Stimulated activated CD8-positive, alpha-beta memory T cell treated with anti-CD3 and anti-CD28 coated beads, Interleukin-15, amount 100 ng/mL, for 1 hour (primary cell): ENCODE results near the gene RGS6.

Experiments
- DNase-seq: peaks from one replicate; pipeline ENCODE4 v3.0.0-alpha.2; 2020; ENCODE audit warnings: low read depth

RGS6 gene

DNA sequence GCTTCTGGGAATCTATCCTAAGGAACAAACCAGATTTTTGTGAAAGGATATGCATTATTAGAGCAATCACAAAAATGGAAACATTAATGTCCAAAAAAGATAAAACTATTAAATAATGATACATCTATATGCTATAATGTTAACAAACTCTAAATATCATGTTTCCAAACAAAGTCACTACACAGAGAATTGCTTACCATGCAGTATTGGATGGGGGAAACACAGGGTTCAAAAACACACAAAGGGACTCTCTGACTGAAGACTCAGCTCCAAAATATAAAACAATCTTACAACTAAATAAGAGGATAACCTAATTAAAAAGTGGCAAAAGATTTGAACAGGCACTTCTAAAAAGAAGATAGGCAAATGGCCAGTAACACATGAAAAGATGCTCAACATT, 657.4 kb downstream of the RGS6 start:
- no peak for DNase-seq

DNA sequence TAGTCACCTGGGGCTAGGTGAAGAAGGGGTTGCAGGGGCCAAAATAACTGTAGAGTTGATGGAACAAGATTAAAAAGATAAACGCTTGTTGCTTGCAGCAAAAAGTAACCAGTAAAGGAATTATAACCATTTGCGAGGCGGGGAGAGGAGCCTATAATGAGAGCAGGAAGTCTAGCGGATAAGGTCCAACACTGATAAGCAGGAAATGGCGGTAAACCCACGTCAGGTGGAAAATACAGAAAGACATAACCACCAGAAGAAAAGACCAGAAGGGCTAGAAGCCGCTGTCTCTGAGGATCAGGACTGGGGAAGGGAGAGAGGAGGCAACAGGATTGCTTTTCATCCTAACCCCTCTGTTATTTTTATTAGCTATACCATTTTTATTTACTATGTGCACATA, 658.3 kb downstream of the RGS6 start:
- no peak for DNase-seq

DNA sequence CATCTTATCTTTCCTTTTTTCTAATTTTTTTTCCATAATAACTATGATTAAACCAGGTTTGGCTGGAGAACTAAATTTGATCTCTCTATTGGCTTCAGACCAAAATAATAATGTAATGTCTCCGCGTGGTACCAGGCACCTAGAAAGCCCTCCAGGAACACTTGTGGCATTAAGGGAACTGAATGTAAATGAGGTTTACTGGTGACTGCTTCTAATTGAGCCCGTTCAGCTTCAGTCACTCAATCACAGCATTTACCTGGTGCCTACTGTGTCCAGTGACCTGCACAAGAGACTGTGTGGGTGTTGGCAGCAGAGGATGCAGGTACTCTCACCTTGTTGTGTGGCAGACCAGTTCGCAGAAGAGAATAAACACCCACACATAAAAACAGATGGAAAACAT, 659.2 kb downstream of the RGS6 start:
- no peak for DNase-seq

DNA sequence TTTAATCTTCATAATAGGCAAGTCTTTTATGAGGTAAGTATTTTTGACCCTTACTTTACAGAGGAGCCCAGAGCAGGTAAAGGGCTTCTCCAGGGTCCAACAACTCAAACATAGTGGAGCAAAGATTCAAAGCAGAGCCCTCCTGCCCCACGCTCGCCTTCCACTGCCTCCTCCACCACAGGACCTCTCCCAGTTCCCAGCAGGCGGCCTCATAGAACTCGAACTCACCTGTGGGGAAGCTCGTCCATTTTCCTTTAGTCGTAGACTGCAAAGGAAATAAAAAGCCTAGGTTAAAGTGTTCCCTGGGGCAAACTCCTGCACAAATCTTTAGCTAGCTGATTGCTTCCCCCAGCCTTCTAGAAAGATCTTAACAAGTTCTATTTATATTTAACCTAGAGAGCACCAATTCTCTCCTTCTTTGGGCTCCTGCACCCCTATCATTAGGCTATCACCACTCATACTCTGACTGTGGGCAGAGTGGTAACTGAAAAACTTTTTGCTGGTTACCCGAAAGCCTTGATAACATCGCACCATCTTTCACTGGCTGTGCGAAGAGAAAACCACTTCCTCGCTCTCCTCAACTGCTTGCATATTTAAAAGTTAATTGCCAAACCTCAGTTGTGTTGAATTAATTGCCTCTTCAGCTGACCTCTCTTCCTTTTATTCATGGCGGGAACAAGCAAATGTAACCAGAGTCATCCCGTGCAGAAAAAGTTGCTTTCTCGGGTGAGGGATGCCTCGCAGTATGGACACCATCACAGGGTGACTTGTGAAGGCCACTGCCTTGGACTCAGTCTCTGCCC, 662.1 kb downstream of the RGS6 start:
- DNase-seq, result peak; percentile 10

DNA sequence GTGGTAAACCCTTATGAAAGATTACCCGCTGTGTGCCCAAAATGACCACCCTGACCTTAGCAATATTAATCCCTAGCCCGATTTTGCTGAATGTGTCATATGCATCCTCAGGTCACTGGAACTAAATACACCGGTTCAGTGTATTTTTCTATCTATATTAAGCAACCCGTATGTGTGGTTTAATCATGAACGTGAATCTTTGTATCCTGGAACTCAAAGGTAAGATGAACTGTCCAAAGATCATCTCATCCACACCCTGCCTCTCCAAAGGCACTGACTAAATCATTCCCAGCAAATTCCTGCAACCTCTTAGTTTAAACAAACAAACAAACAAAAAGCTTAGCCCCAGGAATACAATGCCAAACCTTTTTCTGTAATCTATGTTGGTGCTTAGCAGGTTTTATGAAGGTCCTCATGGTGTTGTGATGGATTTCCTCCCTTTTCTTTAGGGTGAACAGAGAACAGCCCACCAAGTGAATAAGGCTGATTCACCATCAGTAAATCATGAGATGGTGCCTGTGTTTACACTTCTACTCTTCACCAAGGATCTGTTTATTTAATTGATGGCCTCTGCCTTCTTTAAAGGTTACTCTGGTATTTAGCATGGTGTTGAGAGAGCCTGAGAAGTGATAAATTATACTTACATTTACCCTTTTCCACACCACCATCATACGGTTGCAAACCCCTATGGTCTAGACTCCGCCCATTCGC, 663.1 kb downstream of the RGS6 start:
- DNase-seq, result no peak

DNA sequence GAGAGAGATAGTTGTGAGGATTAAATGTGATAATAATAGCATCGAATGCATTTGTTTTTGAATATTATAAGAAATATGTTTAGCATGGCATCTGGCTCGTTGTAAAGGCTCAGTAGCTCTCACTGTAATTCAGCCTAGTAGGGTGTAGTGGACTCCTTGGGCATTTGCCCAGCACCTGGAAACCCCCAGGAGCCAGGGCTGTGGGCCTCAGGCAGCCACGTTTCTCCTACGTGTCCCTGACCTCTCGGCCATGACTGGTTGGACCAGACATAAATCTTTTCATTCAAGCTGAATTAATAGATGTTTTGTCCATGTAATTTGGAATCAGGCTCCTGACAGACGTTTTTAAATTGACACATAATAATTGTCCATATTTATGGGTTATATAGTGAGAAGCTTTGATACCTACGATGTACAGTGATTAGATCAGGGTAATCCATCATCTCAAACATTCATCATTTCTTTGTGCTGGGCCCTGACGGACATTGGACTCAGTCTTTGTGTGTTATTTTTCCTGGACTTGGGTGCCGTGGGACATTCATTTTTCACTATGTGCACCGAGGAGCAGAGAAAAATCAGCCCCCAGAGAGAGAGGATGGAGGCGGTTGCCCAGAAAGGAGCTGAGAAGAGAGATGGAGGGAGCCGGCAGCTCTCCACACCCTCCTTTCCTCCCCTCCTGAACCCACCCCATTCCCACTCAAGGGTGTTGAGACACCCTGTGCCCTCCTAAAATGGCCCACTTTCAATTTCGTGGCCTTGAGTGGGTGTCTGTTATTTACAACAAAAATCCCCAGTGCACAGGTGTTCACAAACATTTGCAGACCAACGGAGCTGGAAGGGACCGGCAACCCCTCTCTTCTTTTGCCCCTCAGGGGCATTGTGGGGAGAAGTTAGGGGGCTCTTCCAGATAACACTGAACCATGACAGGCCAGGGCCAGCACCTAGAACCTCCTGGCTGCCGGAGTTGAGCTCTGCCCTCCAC, 665.3 kb downstream of the RGS6 start:
- DNase-seq, result no peak

DNA sequence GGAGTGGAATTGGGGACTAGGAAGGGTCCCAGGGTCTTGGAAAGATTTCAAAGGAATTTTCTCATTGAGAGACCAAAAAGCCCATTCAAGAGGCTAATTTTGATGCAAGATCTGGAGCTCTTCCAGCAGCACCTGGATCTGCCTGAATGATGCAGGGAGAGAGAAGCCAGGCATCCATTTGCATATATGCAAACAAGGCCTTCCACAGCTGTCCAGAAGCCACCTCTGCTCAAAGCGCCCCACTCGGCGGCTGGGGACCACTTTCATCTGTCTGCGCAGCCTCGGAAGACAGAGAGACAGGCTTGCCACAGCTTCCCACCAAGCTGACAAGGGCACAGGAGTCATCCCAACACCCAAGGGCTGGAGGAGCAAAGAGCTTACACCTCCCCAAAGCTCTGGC, 666.1 kb downstream of the RGS6 start:
- no peak for DNase-seq

DNA sequence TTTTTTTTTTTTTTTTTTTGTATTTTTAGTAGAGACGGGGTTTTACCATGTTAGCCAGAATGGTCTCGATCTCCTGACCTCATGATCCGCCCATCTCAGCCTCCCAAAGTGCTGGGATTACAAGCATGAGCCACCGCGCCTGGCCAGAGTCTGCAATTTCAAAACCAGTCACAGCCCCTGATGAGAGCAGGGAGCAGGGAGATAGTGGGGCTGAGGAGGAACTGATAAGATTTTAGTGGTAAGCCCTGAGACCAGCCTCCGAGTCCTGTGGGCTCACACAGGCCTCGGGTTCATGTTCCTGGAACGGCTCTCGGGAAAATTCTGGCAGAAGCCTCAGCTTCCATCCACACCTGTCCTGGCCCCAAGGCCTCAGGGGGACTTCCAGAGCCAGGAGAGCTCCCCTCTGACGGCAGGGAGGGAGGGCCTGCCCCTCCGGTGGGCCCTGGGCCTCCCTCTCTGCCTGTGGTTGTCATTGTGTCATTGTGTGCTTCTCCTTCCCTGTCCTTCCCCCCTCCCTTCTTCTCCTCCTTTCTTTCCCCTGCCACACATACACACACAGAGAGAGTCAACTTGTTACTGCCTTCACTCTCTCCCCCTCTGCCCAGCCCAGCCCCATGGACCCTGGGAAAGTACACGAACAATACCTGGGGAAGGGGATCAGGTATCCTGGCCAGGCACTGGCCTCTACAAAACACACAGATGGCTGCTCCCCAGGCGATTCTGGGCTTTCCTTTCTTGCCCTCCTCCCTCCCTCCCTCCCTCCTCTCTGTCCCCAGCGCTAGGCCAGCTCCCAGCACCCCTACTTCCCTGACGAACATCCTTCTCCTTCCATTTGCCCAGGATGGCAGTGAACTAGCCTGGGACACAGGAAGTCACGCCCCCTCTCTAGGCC, 667.6 kb downstream of the RGS6 start:
- no peak for DNase-seq

DNA sequence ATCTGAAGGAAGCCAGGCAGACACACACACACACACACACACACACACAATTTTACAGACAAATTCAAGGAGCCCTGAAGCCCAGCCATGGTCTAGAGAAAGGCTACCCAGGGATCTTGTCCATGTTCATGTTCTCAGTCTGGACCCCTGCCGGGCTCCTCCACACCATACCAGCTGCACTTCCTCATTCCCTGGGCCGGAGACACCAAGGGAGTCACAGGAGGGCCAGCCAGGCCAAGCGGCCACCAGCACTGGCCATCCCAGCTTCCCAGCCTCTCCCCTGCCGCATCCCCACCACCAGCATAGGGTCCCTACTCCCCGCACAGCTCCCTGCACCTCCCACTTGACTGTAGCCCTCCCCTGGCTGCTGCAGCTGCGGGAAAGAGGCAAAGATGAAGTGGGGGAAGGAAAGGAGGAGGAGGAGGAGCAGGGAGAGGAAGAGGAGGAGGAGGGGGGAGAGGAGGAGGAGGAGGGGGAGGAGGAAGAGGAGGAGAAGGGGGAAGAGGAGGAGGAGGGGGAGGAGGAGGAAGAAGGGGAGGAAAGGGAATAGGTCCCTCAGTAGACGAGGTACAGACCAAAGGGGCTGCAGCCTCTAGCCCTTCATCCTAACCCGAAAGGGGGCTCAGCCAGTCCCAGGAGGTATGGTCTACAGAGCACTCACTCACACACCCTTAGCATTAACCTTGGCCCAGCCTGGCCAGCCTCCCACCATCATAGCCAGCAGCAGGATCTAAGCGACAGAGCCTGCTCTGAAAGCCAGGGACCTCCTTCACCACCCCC, 668.5 kb downstream of the RGS6 start:
- no peak for DNase-seq

DNA sequence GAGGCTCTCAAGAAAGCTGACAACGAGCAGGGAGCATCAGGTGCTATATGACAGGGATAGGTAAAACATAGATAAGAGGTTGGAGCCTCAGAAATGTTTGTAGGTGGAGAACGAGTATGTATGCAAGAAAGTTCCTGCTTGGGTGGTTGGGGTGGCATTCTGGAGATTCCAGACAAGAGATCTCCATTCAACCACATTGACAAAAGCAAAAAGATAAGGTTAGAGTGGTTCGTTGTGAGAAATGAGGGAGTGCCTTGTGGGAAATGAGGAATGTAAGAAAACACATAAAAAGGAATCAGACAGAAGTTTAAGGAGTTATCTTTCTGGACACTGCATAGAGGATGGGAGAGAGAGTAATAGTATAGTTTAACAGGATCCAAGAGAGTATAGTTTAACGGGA, 671.4 kb downstream of the RGS6 start:
- no peak for DNase-seq

DNA sequence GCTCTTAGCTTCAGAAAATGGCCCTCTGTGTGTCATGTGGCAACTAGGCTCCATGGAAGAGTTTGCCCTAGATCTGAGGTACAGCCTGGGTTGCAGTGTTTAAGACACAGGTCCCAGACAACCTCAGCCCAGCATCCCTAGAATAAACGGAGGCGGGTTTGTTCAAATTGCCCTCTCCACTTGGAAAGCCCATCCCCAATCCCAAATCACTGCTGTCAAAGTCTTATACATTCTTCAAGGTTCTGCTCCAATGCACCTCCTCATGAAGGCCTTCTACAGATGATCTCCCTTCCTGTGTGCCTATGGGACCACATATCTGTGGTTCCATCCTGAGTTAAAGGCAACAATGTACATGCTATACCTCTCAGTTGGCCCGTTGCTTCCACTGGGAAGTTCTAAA, 671.9 kb downstream of the RGS6 start:
- DNase-seq, result no peak

DNA sequence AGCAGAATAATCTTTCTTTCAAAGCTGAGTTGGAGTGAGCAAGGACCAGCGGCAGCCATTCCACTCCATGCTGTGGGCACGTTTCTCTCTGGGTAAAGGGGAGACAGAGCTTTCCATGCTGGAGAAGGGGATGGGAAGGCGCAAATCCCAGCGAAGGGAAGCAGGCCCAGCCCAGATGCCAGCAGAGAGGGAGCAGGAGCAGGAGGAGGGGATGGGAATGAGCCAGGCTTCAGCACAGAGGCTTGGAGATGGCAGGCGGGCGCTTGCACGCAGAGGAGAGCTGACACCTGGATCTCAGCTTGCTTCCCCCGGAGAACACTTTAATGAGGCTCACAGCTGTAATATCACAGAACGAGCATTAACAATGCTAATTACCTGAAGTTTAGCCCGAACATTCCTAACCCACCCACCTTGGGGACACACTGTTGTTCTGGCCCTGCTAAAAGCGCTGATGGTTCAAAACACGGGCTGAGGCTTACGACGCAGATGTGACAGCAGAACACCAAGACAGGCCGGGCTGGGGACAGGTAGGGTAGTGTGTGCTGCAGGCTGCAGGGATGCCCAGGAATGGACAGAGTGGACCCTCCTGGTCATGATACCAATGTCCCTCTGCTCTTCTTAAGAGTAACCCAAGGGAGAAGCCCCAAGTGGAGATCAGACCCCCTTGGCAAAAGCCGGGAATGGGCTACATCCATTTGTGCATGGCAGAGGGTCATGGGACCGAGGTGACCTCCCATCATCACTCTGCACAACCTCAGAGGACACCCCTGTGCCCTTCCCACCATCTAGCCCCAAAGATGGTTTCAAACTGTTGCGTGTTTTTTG, 673.1 kb downstream of the RGS6 start:
- DNase-seq, result no peak

DNA sequence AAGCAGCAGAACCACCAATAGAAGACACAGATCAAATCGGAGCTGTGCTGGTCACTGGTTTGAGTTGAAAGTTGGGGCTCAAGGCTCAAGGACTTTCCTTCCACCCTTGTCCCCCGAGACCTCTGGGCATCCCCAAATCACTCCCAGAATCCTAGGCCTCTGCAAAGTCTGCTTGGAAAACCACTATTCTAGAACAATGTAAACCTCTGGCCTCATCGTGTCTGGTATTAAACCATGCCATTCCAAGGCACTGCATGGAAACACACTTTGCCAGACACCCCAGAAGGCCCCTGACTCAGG, 673.6 kb downstream of the RGS6 start:
- DNase-seq, result no peak

DNA sequence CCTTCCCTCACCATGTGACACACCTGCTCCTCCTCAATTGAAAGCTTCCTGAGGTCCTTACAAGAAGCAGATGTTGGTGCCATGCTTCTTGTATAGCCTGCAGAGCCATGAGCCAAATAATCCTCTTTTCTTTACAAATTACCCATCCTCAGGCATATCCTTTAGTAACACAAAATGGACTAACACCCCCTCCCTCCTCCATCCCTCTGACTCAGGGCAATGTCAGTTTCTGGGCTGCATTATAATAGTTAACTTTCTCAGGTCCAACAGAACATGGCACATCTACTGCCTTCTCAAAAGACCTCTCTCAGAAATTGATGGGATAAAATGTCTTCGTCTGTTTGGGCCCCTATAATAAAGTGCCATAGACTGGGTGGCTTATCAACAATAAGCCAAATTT, 674.6 kb downstream of the RGS6 start:
- DNase-seq, result no peak

DNA sequence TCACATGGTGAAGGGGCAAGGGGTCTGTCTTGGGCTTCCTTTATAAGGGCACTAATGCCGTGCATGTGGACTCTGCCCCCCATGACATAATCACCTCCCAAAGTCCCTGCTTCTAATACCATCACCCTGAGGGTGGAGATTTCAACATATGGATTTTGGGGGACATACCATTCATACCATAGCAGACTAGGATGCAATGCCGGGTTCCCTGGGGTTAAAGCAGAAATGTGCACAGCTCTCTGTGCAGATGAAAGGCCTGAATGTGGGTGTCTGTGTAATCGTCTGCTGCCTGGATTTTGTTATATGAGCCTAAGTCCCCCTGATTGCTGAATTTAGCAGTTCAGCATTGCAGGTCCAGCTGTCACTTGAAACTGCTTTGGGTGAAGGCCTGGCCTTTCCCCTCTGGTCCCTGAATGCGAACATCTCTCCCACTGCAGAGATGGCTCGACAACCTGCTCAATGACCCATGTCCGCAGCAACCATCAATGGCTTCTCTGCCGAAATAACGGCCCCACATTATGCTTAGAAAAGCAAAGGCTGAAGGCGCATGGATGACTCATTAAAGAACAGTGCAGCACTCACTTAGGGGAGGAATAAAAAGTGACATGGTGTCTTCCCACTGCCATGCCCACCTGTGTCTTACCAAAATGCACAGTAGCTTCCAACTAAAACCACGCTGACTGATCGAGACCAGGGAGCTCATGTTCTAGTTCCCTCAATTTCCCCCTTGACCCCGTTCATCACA, 675.3 kb downstream of the RGS6 start:
- DNase-seq, result no peak

DNA sequence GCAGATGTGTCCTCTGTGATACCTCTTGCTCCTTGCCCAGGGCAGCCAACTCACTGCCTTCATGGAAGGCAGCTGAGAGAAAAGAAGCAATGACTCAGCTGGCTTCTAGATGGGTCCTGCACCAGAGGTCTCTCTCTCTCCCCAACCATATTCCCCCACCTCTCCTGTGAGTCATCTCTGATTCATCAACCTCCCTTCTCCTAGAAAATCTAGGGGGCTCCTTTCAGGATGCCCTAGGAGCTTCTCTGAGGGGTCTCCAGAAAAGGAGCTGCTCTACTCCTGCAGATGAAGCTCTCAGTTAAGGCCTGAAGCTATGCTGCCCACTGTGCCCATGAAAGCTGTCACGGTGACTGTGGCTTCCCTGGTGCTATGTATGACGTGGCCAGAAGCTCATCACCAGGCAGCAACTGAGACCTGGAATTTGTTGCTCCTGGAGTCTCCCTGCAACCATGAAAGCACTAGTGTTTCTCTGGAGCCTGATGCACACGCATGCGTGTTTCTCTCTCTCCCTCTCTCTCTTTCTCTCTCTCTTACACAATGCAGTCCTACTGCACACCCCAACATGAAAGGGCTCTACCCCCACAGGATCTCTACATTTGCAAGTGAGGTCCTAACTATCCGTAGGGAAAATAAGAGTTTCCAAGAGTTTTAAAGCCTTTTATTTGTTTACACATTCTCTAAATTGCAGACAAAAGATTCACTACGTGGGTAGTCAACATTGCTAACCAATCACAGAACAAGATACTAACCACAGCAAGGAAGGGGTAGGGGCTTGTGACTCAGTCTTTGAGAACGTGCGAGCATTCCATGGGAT, 676.4 kb downstream of the RGS6 start:
- no peak for DNase-seq

DNA sequence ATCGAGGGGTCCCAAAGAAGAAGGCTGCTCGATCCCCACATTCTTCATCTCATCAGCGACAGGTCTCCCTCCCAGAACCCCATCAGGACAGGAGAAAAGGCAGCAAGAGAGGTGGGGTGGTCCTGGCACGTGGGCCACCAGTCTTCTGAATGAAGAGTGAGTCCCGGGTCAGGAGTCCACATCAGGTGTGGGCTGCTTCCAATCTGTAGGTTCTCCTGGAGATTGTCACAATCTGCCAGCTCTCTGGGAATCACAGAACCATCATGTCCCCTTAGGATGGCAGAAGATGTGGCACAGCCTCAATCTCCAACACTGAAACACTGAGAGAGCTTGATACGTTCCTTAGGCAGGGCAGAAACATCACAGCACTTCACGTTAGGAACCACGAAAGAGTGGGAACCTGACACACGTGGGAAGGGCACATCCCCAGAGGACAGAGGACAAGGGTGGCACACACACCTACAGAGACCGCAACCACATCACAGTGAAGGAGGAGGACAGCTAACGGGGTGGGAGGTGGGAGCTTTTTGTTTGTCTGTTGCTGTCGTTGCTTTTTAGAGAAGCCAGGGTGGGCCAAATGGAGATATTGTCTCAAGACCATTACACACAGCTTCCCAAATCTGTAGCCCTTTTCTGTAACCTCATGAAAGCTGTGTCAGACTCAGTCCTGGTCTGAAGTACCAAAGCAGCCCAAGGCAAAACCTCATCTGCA, 677.1 kb downstream of the RGS6 start:
- no peak for DNase-seq
